Subcutaneous adipose tissue (tissue), 4 donors: ENCODE results near the gene SNTG2. TPM values are rescaled to one million over a fixed set of nuclear protein-coding genes. Genes with fewer than 3 reads are reported as not detected.

Source experiments
- total RNA-seq, 4 donors: library from RNA; depleted of rRNA; stranded (reverse); fragments of >200 nt; gene quantifications; one replicate each; pipeline ENCODE4 v1.1.0, GENCODE V29; 2016
- TF ChIP-seq, protein P1 (sequence below): fragments of 450-650 bp; IDR thresholded peaks from one replicate; pipeline ENCODE4 v1.5.1; 2016; ENCODE audit warnings: low read depth, mild to moderate bottlenecking, control low read depth, antibody characterized with exemption, moderate library complexity

Gene SNTG2
- total RNA-seq, 4 donors from 2014 or later = 4.2 to 17.4 (median 11.3) TPM

DNA sequence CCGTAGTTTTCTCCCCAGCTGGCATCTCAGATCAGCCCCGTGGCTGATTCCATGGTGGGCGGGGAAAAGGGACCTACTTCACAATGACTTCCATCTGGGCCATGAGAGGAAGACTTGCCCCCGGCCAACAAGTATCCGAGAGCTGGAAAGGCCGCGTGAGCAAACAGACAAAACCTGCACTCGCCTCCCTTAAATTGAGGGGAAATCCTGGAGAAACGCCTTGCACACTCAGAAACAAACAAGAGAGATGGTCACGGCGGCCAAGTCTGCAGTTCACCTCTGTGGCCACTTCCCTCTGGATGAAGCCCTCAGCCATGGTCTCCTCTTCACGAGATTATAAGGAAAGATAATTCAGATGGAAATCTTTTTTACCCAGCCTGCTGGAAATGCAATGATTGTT lies 423.2 kb downstream of the SNTG2 start:
- TF ChIP-seq, protein P1, sequence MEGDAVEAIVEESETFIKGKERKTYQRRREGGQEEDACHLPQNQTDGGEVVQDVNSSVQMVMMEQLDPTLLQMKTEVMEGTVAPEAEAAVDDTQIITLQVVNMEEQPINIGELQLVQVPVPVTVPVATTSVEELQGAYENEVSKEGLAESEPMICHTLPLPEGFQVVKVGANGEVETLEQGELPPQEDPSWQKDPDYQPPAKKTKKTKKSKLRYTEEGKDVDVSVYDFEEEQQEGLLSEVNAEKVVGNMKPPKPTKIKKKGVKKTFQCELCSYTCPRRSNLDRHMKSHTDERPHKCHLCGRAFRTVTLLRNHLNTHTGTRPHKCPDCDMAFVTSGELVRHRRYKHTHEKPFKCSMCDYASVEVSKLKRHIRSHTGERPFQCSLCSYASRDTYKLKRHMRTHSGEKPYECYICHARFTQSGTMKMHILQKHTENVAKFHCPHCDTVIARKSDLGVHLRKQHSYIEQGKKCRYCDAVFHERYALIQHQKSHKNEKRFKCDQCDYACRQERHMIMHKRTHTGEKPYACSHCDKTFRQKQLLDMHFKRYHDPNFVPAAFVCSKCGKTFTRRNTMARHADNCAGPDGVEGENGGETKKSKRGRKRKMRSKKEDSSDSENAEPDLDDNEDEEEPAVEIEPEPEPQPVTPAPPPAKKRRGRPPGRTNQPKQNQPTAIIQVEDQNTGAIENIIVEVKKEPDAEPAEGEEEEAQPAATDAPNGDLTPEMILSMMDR = no peak

DNA sequence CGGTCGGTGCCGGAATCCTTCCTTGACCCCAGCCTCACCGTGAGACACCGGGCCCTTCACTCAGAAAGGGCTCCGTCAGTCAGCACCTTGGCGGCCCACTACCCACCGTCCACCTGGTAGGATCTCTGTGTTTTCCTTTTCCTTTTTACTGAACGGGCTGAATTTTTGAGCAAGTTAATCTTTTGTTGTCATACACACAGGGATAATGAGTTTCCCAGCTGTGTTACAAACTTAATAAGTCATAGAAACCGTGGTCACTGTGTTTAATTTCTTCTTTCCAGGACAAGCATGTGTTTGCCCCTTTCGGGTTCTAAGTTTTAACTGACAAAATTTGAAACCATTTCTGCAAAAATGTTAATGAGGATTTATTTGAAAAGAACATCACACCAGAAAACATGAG lies 423.6 kb downstream of the SNTG2 start:
- TF ChIP-seq, protein P1 = no peak

DNA sequence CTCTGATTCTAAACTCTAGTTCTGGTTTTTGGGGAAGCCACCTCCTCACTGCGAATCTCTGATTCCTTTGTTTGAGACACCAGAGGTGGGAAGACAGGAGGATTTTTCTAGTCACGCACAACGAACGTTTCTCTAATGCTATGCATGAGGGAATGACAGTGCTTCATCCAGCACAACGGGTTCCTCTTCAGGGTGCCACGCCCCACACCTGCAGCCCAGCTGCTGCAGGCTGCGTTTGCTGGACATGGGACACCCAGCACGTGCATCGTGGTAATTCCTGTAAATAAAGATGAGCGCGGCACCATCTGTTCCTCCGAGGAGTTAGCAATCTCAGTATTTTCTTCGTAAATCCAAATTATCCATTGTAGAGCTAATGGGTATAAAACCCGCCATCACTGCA lies 425.1 kb downstream of the SNTG2 start:
- TF ChIP-seq, protein P1 = no peak

DNA sequence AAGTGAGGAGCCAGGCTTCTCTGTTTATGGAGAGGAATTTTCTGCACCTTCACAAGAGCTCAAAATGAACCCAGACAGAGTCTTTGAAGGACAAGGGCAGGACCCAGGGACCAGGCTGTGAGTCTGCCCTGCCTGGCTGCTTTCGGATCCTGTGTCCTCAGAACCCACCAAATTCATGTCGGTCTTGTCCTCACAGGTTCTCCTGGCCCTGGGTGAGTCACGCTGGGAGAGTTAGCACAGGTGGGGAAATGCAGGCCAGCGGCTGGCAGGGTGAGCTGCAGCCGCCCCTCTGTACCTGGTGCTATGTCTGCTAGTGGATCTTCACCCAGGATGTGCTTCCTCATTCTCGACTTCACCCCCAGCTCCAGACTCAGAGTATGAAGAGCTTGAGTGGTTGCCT lies 426.8 kb downstream of the SNTG2 start:
- TF ChIP-seq, protein P1 = no peak

DNA sequence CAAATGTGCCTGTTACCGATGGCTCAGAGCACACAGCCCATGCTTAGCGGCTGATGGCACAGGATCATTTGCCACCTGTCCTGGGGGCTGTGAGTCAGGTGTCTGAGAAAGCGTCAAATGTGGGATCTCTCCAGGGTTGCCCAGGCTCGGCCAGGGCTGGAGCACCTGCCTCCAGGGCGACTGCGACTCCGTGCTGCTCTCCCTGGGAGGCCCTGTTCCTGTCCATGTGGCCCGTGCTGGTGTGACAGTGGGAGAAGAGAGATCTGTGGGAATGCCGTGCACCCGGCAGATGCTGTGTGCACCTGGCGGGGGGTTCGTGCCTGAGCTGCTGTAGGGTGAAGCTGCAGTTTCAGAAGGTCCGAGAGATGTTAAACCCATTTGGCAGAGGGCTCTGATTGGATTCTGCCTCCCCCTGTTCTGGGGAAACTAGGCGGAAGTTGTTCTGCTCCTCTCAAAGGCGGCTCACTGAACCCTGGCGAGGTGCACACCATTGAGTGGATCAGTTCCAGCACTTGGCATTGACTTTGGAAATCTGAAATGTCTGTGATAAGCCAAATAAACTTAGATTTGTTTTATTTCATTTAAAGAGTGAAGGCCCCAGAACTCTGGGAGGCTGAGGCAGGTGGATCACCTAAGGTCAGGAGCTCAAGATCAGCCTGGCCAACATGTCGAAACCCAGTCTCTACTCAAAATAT lies 428.0 kb downstream of the SNTG2 start:
- TF ChIP-seq, protein P1 = no peak

DNA sequence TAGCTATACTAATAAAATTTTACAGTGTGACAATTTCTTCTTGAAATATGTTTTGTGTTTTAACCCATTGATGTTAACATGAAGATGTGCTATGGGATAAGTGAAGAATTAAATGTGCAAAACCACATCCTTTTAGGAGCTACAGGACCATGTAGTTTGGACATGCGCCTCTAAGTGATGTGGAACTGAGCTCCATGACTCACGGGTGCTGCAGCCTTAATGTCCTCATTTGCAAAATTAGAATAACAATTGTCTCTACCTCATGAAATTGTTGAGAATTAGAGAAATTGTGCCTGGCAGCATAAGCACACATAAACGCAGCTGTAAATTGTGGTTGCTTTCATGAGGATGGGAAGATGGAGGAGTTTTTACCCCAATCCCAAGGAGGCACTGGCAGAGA lies 431.0 kb downstream of the SNTG2 start:
- TF ChIP-seq, protein P1 = no peak

DNA sequence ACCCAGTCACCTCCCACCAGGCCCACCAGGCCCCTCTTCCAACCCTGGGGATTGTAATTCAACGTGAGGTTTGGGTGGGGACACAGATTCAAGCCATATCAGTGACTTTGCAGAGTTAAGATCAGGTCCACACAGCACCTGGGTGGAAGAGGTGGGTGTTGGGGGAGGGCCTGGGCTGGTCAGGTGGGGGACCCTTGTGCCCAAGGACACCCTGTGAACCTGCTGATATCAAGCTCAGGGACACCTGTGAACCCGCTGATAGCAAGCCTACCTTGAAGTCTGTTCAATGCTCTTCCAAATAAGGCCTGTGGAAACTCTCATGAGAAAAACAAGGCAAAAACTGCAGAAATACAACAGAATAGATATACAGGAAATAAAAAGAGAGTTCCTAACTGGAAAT lies 442.7 kb downstream of the SNTG2 start:
- TF ChIP-seq, protein P1 = no peak
